SK-N-SH treated with all-trans-retinoic acid at 6 μM for 48 hours (cell line): Measurements from ENCODE around the gene MYRF.

Source experiments
- ATAC-seq: fragments of 200-7000 bp; cut with Tn5 transposase; 3 replicates; pipeline ENCODE4 v1.9.1; 2020; ENCODE audit warnings: mild to moderate bottlenecking, moderate library complexity
- ARNTL ChIP-seq: fragments of 450-650 bp; formaldehyde crosslinking; IDR thresholded peaks from 2 replicates; pipeline ENCODE4 v1.5.0; 2020; ENCODE audit warnings: low read depth, mild to moderate bottlenecking, moderate library complexity, borderline replicate concordance
- BACH2 ChIP-seq: fragments of 250-450 bp; sonication (Bioruptor Pico); IDR thresholded peaks from 2 replicates; pipeline ENCODE4 v1.9.0; 2021; ENCODE audit warnings: mild to moderate bottlenecking, borderline replicate concordance
- CREB5 ChIP-seq: fragments of 250-450 bp; sonication (Bioruptor Pico); IDR thresholded peaks from 2 replicates; pipeline ENCODE4 v1.5.1; 2020; ENCODE audit warnings: low read depth, mild to moderate bottlenecking, moderate library complexity
- CSRNP3 ChIP-seq: fragments of 250-450 bp; sonication (Bioruptor Pico); IDR thresholded peaks from 2 replicates; pipeline ENCODE4 v1.5.1; 2021; ENCODE audit warnings: mild to moderate bottlenecking, moderate library complexity
- ESRRG ChIP-seq: fragments of 250-450 bp; sonication (Bioruptor Pico); IDR thresholded peaks from 2 replicates; pipeline ENCODE4 v1.6.1; 2021; ENCODE audit warnings: mild to moderate bottlenecking
- GLIS3 ChIP-seq: fragments of 250-450 bp; sonication (Bioruptor Pico); IDR thresholded peaks from 2 replicates; pipeline ENCODE4 v1.5.0; 2020; ENCODE audit warnings: mild to moderate bottlenecking, moderate library complexity
- ISL1 ChIP-seq: fragments of 250-450 bp; sonication (Bioruptor Pico); IDR thresholded peaks from 2 replicates; pipeline ENCODE4 v2.1.2; 2022; ENCODE audit warnings: mild to moderate bottlenecking, moderate library complexity
- OSR1 ChIP-seq: fragments of 250-450 bp; sonication (Bioruptor Pico); IDR thresholded peaks from 2 replicates; pipeline ENCODE4 v1.8.0; 2022; ENCODE audit warnings: moderate library complexity, mild to moderate bottlenecking, inconsistent platforms
- POU6F1 ChIP-seq: fragments of 250-450 bp; sonication (Bioruptor Pico); IDR thresholded peaks from 2 replicates; pipeline ENCODE4 v1.8.0; 2021; ENCODE audit warnings: low read depth, mild to moderate bottlenecking, moderate library complexity, borderline replicate concordance
- PPARA ChIP-seq: fragments of 250-450 bp; sonication (Bioruptor Pico); IDR thresholded peaks from 2 replicates; pipeline ENCODE4 v1.5.0; 2020; ENCODE audit warnings: mild to moderate bottlenecking, borderline replicate concordance
- RARB ChIP-seq: fragments of 250-450 bp; sonication (Bioruptor Pico); IDR thresholded peaks from 2 replicates; pipeline ENCODE4 v1.8.0; 2021; ENCODE audit warnings: mild to moderate bottlenecking, moderate library complexity
- SNAI2 ChIP-seq: fragments of 250-450 bp; sonication (Bioruptor Pico); IDR thresholded peaks from 2 replicates; pipeline ENCODE4 v1.5.0; 2020; ENCODE audit warnings: mild to moderate bottlenecking, moderate library complexity
- TOX ChIP-seq: fragments of 250-450 bp; sonication (Bioruptor Pico); IDR thresholded peaks from 2 replicates; pipeline ENCODE4 v1.8.0; 2021; ENCODE audit warnings: mild to moderate bottlenecking, moderate library complexity, borderline replicate concordance
- ZC3H10 ChIP-seq: fragments of 250-450 bp; sonication (Bioruptor Pico); IDR thresholded peaks from 2 replicates; pipeline ENCODE4 v1.5.1; 2021; ENCODE audit warnings: mild to moderate bottlenecking, moderate library complexity
- ZFP3 ChIP-seq: fragments of 250-450 bp; sonication (Bioruptor Pico); IDR thresholded peaks from 2 replicates; pipeline ENCODE4 v1.5.0; 2020; ENCODE audit warnings: mild to moderate bottlenecking, moderate library complexity
- ZFP30 ChIP-seq: fragments of 450-650 bp; formaldehyde crosslinking; IDR thresholded peaks from 2 replicates; pipeline ENCODE4 v1.5.0; 2022; ENCODE audit warnings: mild to moderate bottlenecking, moderate library complexity
- ZNF565 ChIP-seq: fragments of 450-650 bp; formaldehyde crosslinking; conservative IDR thresholded peaks from 2 replicates; pipeline ENCODE4 v1.5.0; 2020; ENCODE audit warnings: low read depth, mild to moderate bottlenecking, moderate library complexity
- ZNF70 ChIP-seq: fragments of 450-650 bp; formaldehyde crosslinking; IDR thresholded peaks from 2 replicates; pipeline ENCODE4 v1.5.0; 2020; ENCODE audit warnings: mild to moderate bottlenecking, moderate library complexity
- ZNF8 ChIP-seq: fragments of 450-650 bp; formaldehyde crosslinking; IDR thresholded peaks from 2 replicates; pipeline ENCODE4 v1.5.0; 2020; ENCODE audit warnings: mild to moderate bottlenecking, moderate library complexity
- TF ChIP-seq, protein P1 (sequence below): fragments of 250-450 bp; sonication (Bioruptor Pico); IDR thresholded peaks from 2 replicates; pipeline ENCODE4 v1.5.0; 2020; ENCODE audit warnings: mild to moderate bottlenecking, moderate library complexity

Gene MYRF

GRCh38 chr11:61805146-61805545, 52.7 kb downstream of the MYRF start:
- ATAC-seq = no peak
- TF ChIP-seq ESRRG (CRISPR knock-in tag) (no peak), PPARA (no peak), CSRNP3 (no peak), ZNF8 (CRISPR knock-in tag) (no peak), POU6F1 (CRISPR knock-in tag) (no peak), ZNF565 (no peak), ZFP3 (CRISPR knock-in tag) (no peak), GLIS3 (CRISPR knock-in tag) (no peak)

DNA sequence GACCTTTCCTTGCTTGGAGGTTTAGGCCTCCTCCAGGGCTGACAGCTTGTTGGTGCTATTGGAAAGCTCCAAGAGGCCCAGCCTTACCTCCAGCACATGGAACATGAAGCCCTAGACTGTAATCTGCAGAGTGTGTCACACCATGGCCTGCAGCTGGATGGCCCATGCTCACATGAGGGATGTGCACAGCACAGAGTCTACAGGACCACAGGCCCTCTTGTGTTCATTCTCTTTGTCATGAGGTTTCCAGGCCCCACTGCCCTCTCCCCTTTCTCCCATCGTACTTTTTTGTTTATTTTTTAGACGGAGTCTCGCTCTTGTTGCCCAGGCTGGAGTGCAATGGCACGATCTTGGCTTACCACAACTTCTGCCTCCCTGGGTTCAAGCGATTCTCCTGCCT, 54.3 kb downstream of the MYRF start:
- TF ChIP-seq, protein P1, sequence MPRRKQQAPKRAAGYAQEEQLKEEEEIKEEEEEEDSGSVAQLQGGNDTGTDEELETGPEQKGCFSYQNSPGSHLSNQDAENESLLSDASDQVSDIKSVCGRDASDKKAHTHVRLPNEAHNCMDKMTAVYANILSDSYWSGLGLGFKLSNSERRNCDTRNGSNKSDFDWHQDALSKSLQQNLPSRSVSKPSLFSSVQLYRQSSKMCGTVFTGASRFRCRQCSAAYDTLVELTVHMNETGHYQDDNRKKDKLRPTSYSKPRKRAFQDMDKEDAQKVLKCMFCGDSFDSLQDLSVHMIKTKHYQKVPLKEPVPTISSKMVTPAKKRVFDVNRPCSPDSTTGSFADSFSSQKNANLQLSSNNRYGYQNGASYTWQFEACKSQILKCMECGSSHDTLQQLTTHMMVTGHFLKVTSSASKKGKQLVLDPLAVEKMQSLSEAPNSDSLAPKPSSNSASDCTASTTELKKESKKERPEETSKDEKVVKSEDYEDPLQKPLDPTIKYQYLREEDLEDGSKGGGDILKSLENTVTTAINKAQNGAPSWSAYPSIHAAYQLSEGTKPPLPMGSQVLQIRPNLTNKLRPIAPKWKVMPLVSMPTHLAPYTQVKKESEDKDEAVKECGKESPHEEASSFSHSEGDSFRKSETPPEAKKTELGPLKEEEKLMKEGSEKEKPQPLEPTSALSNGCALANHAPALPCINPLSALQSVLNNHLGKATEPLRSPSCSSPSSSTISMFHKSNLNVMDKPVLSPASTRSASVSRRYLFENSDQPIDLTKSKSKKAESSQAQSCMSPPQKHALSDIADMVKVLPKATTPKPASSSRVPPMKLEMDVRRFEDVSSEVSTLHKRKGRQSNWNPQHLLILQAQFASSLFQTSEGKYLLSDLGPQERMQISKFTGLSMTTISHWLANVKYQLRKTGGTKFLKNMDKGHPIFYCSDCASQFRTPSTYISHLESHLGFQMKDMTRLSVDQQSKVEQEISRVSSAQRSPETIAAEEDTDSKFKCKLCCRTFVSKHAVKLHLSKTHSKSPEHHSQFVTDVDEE (CRISPR knock-in tag) = no peak
- TF ChIP-seq ZC3H10 (CRISPR knock-in tag) (no peak), TOX (CRISPR knock-in tag) (no peak)
- ATAC-seq = no peak

DNA sequence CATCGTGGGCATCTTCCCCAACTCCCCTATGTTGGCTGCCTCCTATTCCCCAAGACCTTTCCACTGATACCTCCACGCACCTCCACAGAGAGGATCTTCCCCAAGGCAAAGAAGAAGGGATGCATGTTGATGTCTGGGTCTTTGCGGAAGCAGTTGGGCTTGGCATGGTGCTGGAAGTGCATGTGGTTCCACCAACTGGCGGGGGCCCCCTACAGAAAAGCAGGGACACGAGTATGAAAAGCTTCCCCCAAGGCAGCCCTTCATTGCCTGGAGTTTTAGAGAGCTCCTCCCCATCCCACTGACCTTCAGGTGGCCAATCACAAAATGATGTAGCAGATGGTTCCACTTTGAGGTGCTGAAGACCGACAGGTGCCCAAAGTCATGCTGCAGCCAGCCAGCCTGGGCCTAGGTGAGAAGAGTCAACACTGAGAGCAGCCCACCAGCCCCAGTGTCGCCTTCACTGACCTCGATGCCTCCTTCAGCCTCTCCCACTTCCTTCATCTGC, 58.3 kb downstream of the MYRF start:
- TF ChIP-seq CSRNP3 = no peak
- no peak for TF ChIP-seq BACH2 (CRISPR knock-in tag)
- no peak for TF ChIP-seq ZNF8 (CRISPR knock-in tag)
- TF ChIP-seq TOX (CRISPR knock-in tag) = no peak
- TF ChIP-seq ESRRG (CRISPR knock-in tag) = no peak
- no peak for TF ChIP-seq ARNTL (CRISPR knock-in tag)
- no peak for TF ChIP-seq RARB
- no peak for TF ChIP-seq PPARA
- no peak for TF ChIP-seq ZFP30 (CRISPR knock-in tag)
- no peak for TF ChIP-seq ISL1
- no peak for TF ChIP-seq POU6F1 (CRISPR knock-in tag)
- no peak for TF ChIP-seq SNAI2 (CRISPR knock-in tag)
- TF ChIP-seq ZC3H10 (CRISPR knock-in tag) = no peak
- ATAC-seq = no peak

GRCh38 chr11:61811831-61812230, 59.4 kb downstream of the MYRF start:
- no peak for ATAC-seq
- TF ChIP-seq PPARA (no peak), ZNF8 (CRISPR knock-in tag) (no peak), ARNTL (CRISPR knock-in tag) (no peak), OSR1 (no peak), TOX (CRISPR knock-in tag) (no peak), SNAI2 (CRISPR knock-in tag) (no peak), GLIS3 (CRISPR knock-in tag) (no peak), ESRRG (CRISPR knock-in tag) (no peak), CREB5 (CRISPR knock-in tag) (no peak), POU6F1 (CRISPR knock-in tag) (no peak), ZNF70 (CRISPR knock-in tag) (no peak), RARB (no peak)
- TF ChIP-seq, protein P1 (CRISPR knock-in tag) = no peak
